Keratinocyte (primary cell): ENCODE results near the gene RBM17.

Source experiments
- CTCF ChIP-seq, 3 experiments: IDR thresholded peaks in 1 of 3; conservative IDR thresholded peaks in 1 of 3; optimal IDR thresholded peaks in 1 of 3; 2 replicates in 2 of 3; 3 replicates in 1 of 3; pipeline versions ENCODE3 to v1.5.1; 2011; ENCODE audit warnings: low read length in 3 of 3, mild to moderate bottlenecking in 3 of 3, moderate library complexity in 2 of 3, control low read depth in 1 of 3, inconsistent platforms in 1 of 3; ENCODE audit not compliant: insufficient read depth in 2 of 3; ENCODE audit errors: extremely low read depth in 1 of 3
- EZH2 ChIP-seq: IDR thresholded peaks from one replicate; pipeline ENCODE4 v1.6.1; 2012; ENCODE audit warnings: inconsistent platforms, mild to moderate bottlenecking, low read length, moderate library complexity

- TF ChIP-seq CTCF (optimal IDR thresholded peaks at IDR 0.05 in 1 of 3, IDR thresholded peaks at IDR 0.05 in 1 of 3, conservative IDR thresholded peaks at IDR 0.05 in 1 of 3; ENCODE audit: extremely low read depth in 1 of 3, insufficient read depth in 2 of 3, low read length in 3 of 3) (no peak), EZH2 (no peak)
Measured at GRCh38 chr10:6163364-6164270, 74.8 kb downstream of the RBM17 start.
